ENCODE data around the gene CAD.
"Not testable (repeated sequence)": the region's sequence is repeated elsewhere in the genome, so short reads cannot be mapped to it uniquely, and the experiment has no call there.

CAD gene

GRCh38 chr2:27261241-27261925 is 44.2 kb downstream of the CAD start:
- DNase-seq = no peak

GRCh38 chr2:27261926-27262298 is 44.7 kb downstream of the CAD start:
- DNase-seq = no peak

- DNase-seq = no peak
Observed at GRCh38 chr2:27262379-27263286, 45.5 kb downstream of the CAD start, which contains the start of gene SLC30A3. Gene SLC30A3, minus strand, starts transcription at chr2:27263047. Its CDS starts 141 bp downstream, at chr2:27262906.

- no peak for DNase-seq
Observed at GRCh38 chr2:27263287-27264252, 46.4 kb downstream of the CAD start.

GRCh38 chr2:27264253-27264752 is 47.1 kb downstream of the CAD start:
- no peak for DNase-seq

- peak; percentile 22 for DNase-seq
Observed at GRCh38 chr2:27264753-27265535, 47.8 kb downstream of the CAD start.

GRCh38 chr2:27265536-27265870 is 48.3 kb downstream of the CAD start:
- DNase-seq = no peak

- not testable (repeated sequence) for DNase-seq
Observed at GRCh38 chr2:27268296-27268695, 51.1 kb downstream of the CAD start.

GRCh38 chr2:27270131-27270530 is 53.0 kb downstream of the CAD start:
- no peak for DNase-seq

GRCh38 chr2:27270670-27271069 is 53.5 kb downstream of the CAD start:
- DNase-seq = no peak

GRCh38 chr2:27271631-27272340 is 54.6 kb downstream of the CAD start:
- no peak for DNase-seq

GRCh38 chr2:27272537-27273522 is 55.7 kb downstream of the CAD start:
- not testable (repeated sequence) for DNase-seq

GRCh38 chr2:27275211-27276150 is 58.3 kb downstream of the CAD start, which contains the start of gene DNAJC5G:
Gene DNAJC5G, plus strand, starts transcription at chr2:27275433. Its CDS starts 1,296 bp downstream, at chr2:27276729.
- no peak for DNase-seq

GRCh38 chr2:27278010-27278409 is 60.8 kb downstream of the CAD start:
- no peak for DNase-seq

- DNase-seq = no peak
Observed at GRCh38 chr2:27280826-27281225, 63.7 kb downstream of the CAD start.

- no peak for DNase-seq
Observed at GRCh38 chr2:27281442-27281841, 64.3 kb downstream of the CAD start.

GRCh38 chr2:27281855-27282559 is 64.8 kb downstream of the CAD start, which contains the start of gene TRIM54:
Gene TRIM54, plus strand, starts transcription at chr2:27282429. Its CDS starts 303 bp downstream, at chr2:27282732.
- no peak for DNase-seq

GRCh38 chr2:27282892-27283291 is 65.7 kb downstream of the CAD start:
- no peak for DNase-seq

All from GF-D8 (cell line).